Gastroesophageal sphincter (tissue), 4 donors: ENCODE measurements around the gene KRTAP10-7. TPM values are rescaled to one million over a fixed set of nuclear protein-coding genes. Genes with fewer than 3 reads are reported as not detected.

ENCODE experiments used
- ATAC-seq: fragments of 150-250 bp; one replicate; pipeline ENCODE4 v1.9.1; 2016; ENCODE audit warnings: mild to moderate bottlenecking, moderate library complexity
- H3K27ac ChIP-seq, 4 donors: fragments of 200-600 bp; sonication (generic) in 3 of 4; 1 replicate in 3 of 4; 2 replicates in 1 of 4; pipeline ENCODE4 v1.5.1; 2016 to 2019
- H3K27me3 ChIP-seq: fragments of 200-600 bp; sonication (generic); one replicate; pipeline ENCODE4 v1.5.1; 2019
- H3K36me3 ChIP-seq, 2 donors: fragments of 200-600 bp; sonication (generic); one replicate each; pipeline ENCODE4 v1.5.1; 2019; ENCODE audit warnings: control low read depth in 1 of 2
- H3K4me1 ChIP-seq, 3 donors: fragments of 200-600 bp; sonication (generic); 1 replicate in 2 of 3; 2 replicates in 1 of 3; pipeline ENCODE4 v1.5.1; 2016 to 2019; ENCODE audit warnings: control low read depth in 2 of 3
- H3K4me3 ChIP-seq, 2 donors: fragments of 200-600 bp; sonication (generic); one replicate each; pipeline ENCODE4 v1.5.1; 2019; ENCODE audit warnings: mild to moderate bottlenecking in 1 of 2, moderate library complexity in 1 of 2
- H3K9me3 ChIP-seq, 3 donors: fragments of 200-600 bp; sonication (generic); one replicate each; pipeline ENCODE4 v1.5.1; 2017 to 2019; ENCODE audit warnings: control low read depth in 2 of 3
- CTCF ChIP-seq, 4 experiments: fragments of 200-600 bp in 2 of 4; fragments of 450-650 bp in 2 of 4; sonication (generic) in 1 of 4; IDR thresholded peaks; one replicate each; pipeline ENCODE4 v1.5.1; 2017 to 2019; ENCODE audit warnings: antibody characterized with exemption in 4 of 4, mild to moderate bottlenecking in 2 of 4, moderate library complexity in 2 of 4
- EP300 ChIP-seq: sonication (generic); formaldehyde crosslinking; IDR thresholded peaks from one replicate; pipeline ENCODE4 v1.6.1; 2017; ENCODE audit warnings: antibody characterized with exemption, mild to moderate bottlenecking
- POLR2A ChIP-seq, 2 donors: fragments of 450-650 bp; IDR thresholded peaks; one replicate each; pipeline ENCODE4 v1.6.1; 2017; ENCODE audit warnings: antibody characterized with exemption in 2 of 2, mild to moderate bottlenecking in 2 of 2, moderate library complexity in 1 of 2
- POLR2AphosphoS5 ChIP-seq: sonication (generic); formaldehyde crosslinking; IDR thresholded peaks from one replicate; pipeline ENCODE4 v1.6.1; 2017; ENCODE audit warnings: antibody characterized with exemption
- WGBS, 2 donors: methylation state at CpG; one replicate each; pipeline ENCODE4 v1.1.5; 2018; ENCODE audit warnings: low coverage in 1 of 2; 5-methylcytosine and 5-hydroxymethylcytosine counted together
- total RNA-seq, 4 donors: library from RNA; depleted of rRNA; stranded (reverse); fragments of >200 nt; gene quantifications; one replicate each; pipeline ENCODE4 v1.1.0, GENCODE V29; 2016

KRTAP10-7 gene
- total RNA-seq, 4 donors from 2014 or later: not detected

DNA sequence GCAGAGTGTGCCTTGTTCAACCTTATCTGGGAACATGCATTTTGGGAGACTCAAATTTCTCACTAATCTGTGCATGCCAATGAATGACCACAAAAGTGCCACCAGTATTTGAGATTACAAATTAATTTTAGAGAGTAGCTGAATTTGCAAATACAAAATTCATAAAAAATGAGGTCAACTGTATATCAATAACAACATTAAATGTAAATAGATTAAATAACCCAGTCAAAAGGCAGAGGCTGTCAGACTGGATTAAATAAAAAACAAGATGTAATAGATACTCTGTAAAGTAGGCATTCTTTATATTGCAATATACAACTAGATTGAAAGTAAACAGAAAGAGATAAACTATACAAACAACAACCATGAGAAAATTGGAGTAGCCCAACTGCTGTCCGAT, 36.3 kb upstream of the KRTAP10-7 start:
- Histone ChIP-seq H3K27me3 (peaks cover 16% of the 10 kb centered on the region), H3K27ac (no peak overlapping the region), H3K36me3 (no peaks in the 10 kb centered on the region), H3K4me3 (no peak overlapping the region), H3K9me3 (peaks cover 0 to 17% (median 2%) of the 10 kb centered on the region in 3 donors), H3K4me1 (no peaks in the 10 kb centered on the region)
- no peak for ATAC-seq
- TF ChIP-seq EP300 (no peak), POLR2A (IDR thresholded peaks at IDR 0.05) (no peak)
- 80 to 91% methylated on average over 1 of the region's 1 CpG for whole genome bisulfite sequencing, 2 donors

DNA sequence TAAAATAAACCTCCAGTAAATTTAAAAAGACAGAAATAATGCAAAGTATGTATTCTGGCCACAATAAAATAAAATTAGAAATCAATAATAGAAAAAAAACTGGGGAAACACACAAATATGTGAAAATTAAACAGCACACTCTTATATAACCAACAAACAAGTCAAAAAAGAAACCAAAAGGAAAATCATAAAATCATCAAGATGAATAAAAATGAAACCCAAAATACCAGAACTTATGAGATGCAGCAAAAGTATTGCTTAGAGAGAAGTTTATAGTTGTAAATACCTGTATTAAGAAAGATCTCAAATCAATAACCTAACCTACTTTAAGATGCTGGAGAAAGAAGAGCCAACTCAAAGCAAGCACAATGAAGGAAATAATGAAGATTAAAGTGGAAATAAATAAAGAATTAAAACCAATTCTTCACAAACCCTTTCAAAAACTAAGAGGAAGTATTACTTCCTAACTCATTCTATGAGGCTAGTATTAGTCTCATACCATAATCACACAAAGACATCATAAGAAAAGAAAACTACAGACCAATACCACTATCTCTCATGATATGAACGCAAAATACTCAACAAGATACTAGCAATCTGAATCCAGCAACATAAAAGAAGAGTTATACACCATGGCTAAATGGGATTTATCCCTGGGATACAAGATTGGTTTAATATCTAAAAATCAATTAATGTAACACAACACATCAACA, 35.4 kb upstream of the KRTAP10-7 start:
- Histone ChIP-seq H3K36me3 (no peaks in the 10 kb centered on the region), H3K4me1 (no peaks in the 10 kb centered on the region), H3K27ac (no peak overlapping the region), H3K4me3 (no peak overlapping the region), H3K9me3 (peaks cover 0 to 9% (median 2%) of the 10 kb centered on the region in 3 donors), H3K27me3 (peaks cover 26% of the 10 kb centered on the region)
- no peak for TF ChIP-seq POLR2A (IDR thresholded peaks at IDR 0.05)
- TF ChIP-seq EP300: no peak
- no peak for TF ChIP-seq CTCF (IDR thresholded peaks at IDR 0.05)
- TF ChIP-seq POLR2AphosphoS5: no peak
- 0 to 50% methylated on average over 1 of the region's 1 CpG for WGBS, 2 donors
- ATAC-seq: no peak

DNA sequence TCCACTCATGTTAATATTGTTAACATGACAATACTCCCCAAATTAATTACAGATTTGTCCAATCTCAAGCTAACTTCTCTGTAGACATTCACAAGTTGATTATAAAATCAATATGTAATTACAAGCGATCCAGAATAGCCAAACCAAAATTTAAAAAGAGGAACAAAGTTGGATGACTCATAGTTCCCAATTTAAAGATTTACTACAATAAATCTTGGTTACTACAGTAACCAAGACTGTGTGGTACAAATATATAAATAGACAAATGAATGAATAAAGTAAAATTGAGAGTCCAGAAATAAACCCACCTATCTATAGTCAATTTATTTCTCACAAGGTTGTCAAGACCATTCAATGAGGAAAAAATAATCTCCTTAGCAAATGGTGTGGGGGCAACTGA, 34.0 kb upstream of the KRTAP10-7 start:
- WGBS, 2 donors: 13 to 50% methylated on average over 1 of the region's 1 CpG
- TF ChIP-seq EP300: no peak
- TF ChIP-seq CTCF (IDR thresholded peaks at IDR 0.05): no peak
- TF ChIP-seq POLR2AphosphoS5: no peak
- TF ChIP-seq POLR2A (IDR thresholded peaks at IDR 0.05): no peak
- H3K27me3 ChIP-seq: peaks cover 28% of the 10 kb centered on the region
- no peak overlapping the region for H3K27ac ChIP-seq
- peaks cover 0 to 13% (median 2%) of the 10 kb centered on the region in 3 donors for H3K9me3 ChIP-seq
- H3K36me3 ChIP-seq: no peaks in the 10 kb centered on the region
- no peak for ATAC-seq
- H3K4me1 ChIP-seq: no peaks in the 10 kb centered on the region
- no peak overlapping the region for H3K4me3 ChIP-seq

- no peak for TF ChIP-seq CTCF (IDR thresholded peaks at IDR 0.05)
- TF ChIP-seq POLR2A (IDR thresholded peaks at IDR 0.05): no peak
- no peak for TF ChIP-seq EP300
- no peak for TF ChIP-seq POLR2AphosphoS5
- no peak for ATAC-seq
- WGBS, 2 donors: 85 to 93% methylated on average over 6 to 10 of the region's 18 CpGs
Observed at GRCh38 chr21:44567481-44568171, 32.8 kb upstream of the KRTAP10-7 start.

DNA sequence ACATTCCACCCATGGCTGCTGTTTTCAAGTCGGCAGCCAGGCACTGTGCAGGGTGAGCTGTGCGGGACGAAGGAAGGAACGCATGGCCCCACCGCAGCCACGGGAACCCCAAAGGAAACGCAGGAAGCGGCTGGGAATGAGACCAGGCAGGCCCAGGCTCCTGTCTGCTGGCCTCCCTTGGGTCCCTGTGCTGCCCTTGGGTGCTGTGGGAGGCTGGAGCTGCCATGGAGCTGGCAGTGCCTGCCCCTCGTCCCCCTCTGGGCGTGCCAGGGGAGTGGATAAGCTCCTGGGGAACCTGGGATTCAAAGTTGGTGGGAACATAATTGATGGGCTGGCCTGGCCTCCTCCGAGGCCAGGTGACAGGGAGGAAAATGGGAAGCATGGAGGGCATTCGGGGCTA, 32.1 kb upstream of the KRTAP10-7 start:
- Histone ChIP-seq H3K9me3 (peaks cover 0 to 10% (median 0%) of the 10 kb centered on the region in 3 donors), H3K27me3 (peaks cover 38% of the 10 kb centered on the region), H3K36me3 (no peaks in the 10 kb centered on the region), H3K27ac (no peak overlapping the region), H3K4me1 (no peaks in the 10 kb centered on the region), H3K4me3 (no peak overlapping the region)
- no peak for ATAC-seq
- TF ChIP-seq CTCF (IDR thresholded peaks at IDR 0.05) (no peak), EP300 (no peak), POLR2A (IDR thresholded peaks at IDR 0.05) (no peak), POLR2AphosphoS5 (no peak)
- no CpG with 5 or more reads among the region's 12 CpGs for WGBS, 2 donors

More at GRCh38 chr21:44567481-44568171, 32.8 kb upstream of the KRTAP10-7 start:
- Histone ChIP-seq H3K9me3 (peaks cover 0 to 11% (median 1%) of the 10 kb centered on the region in 3 donors), H3K36me3 (no peaks in the 10 kb centered on the region), H3K4me1 (no peaks in the 10 kb centered on the region), H3K27me3 (peaks cover 33% of the 10 kb centered on the region), H3K4me3 (no peak overlapping the region), H3K27ac (no peak overlapping the region)
